ENCODE data around the gene POLDIP3. TPM values are rescaled to one million over a fixed set of nuclear protein-coding genes. Genes with fewer than 3 reads are reported as not detected.
"Not testable (repeated sequence)": the region's sequence is repeated elsewhere in the genome, so short reads cannot be mapped to it uniquely, and the experiment has no call there.

POLDIP3 gene
- total and polyA plus RNA-seq, 2 of the 4 experiments (the other 2 are of a cell fraction): 33.9 to 43.6 TPM

GRCh38 chr22:42536166-42536565 lies 78.5 kb downstream of the POLDIP3 start:
- H2AFZ ChIP-seq (replicated peaks; ENCODE audit: low read length, poor library complexity): no peak overlapping the region
- H3K79me1 ChIP-seq (ENCODE audit: low read depth in 1 of 2, low read length in 2 of 2): no peaks in the 10 kb centered on the region

GRCh38 chr22:42535082-42535731 lies 79.5 kb downstream of the POLDIP3 start:
- DNase-seq; H3K9me3 ChIP-seq (ENCODE audit: control insufficient read depth, insufficient read depth, low read length); H3K27me3 ChIP-seq (ENCODE audit: control insufficient read depth, insufficient read depth, low read length); H3K9ac ChIP-seq (ENCODE audit: low read depth, low read length); H3K18ac ChIP-seq (ENCODE audit: low read depth, low read length); H3K4me2 ChIP-seq (ENCODE audit: low read depth, low read length); H3K36me3 ChIP-seq (ENCODE audit: control insufficient read depth, insufficient read depth, low read length); H3K4ac ChIP-seq (ENCODE audit: low read depth, low read length); CTCF ChIA-PET; H2BK120ac ChIP-seq (ENCODE audit: low read depth, low read length); H3K79me1 ChIP-seq (ENCODE audit: low read depth in 1 of 2, low read length in 2 of 2); H3K9me1 ChIP-seq (ENCODE audit: insufficient read depth, low read length); H3K56ac ChIP-seq (ENCODE audit: extremely low read depth, insufficient read depth, low read length); H3K27ac ChIP-seq (ENCODE audit: insufficient read depth, low read length); POLR2A ChIA-PET (ENCODE audit: unreplicated experiment); H3K23ac ChIP-seq (ENCODE audit: low read depth, low read length); intact Hi-C loops (cut with micrococcal nuclease); H4K8ac ChIP-seq (ENCODE audit: low read depth in 2 of 2, low read length in 2 of 2); H3K4me1 ChIP-seq (ENCODE audit: control insufficient read depth, insufficient read depth, low read length); H2AK9ac ChIP-seq (replicated peaks; ENCODE audit: low read depth, low read length, poor library complexity); H2BK20ac ChIP-seq (ENCODE audit: low read depth, low read length); H4K20me1 ChIP-seq (ENCODE audit: insufficient read depth, low read length); BruUV-seq (replicated peaks); H2AFZ ChIP-seq (replicated peaks; ENCODE audit: low read length, poor library complexity); H2BK15ac ChIP-seq (ENCODE audit: low read depth, low read length); H4K91ac ChIP-seq (ENCODE audit: insufficient read depth, low read depth, low read length); ATAC-seq (ENCODE audit: low read depth); H2BK5ac ChIP-seq (ENCODE audit: low read depth, low read length, poor library complexity, severe bottlenecking); H3K14ac ChIP-seq (replicated peaks; ENCODE audit: low read depth, low read length); in situ Hi-C loops (cut with MboI; ENCODE audit: low sequenced_read_pairs); H2AK5ac ChIP-seq (ENCODE audit: low read depth, low read length); dilution Hi-C loops (cut with HindIII; ENCODE audit: low sequenced_read_pairs, unreplicated experiment); H4K5ac ChIP-seq (ENCODE audit: low read depth, low read length); H3K4me3 ChIP-seq (ENCODE audit: insufficient read depth, low read depth, low read length): not testable (repeated sequence)
- WGBS, 2 experiments (ENCODE audit: extremely low coverage in 2 of 2, insufficient read length in 1 of 2): no CpG with 5 or more reads among the region's 14 CpGs

More at GRCh38 chr22:42536166-42536565, 78.5 kb downstream of the POLDIP3 start:
- Histone ChIP-seq H2AK5ac (ENCODE audit: low read depth, low read length) (no peak overlapping the region; the same call in 1 of the 2 replicates), H2AK9ac (replicated peaks; ENCODE audit: low read depth, low read length, poor library complexity) (no peak overlapping the region), H3K9me3 (ENCODE audit: control insufficient read depth, insufficient read depth, low read length) (no peaks in the 10 kb centered on the region), H3K4ac (ENCODE audit: low read depth, low read length) (no peak overlapping the region), H2BK15ac (ENCODE audit: low read depth, low read length) (no peak overlapping the region), H3K23ac (ENCODE audit: low read depth, low read length) (no peak overlapping the region), H3K4me1 (ENCODE audit: control insufficient read depth, insufficient read depth, low read length) (no peaks in the 10 kb centered on the region), H3K18ac (ENCODE audit: low read depth, low read length) (no peak overlapping the region), H3K36me3 (ENCODE audit: control insufficient read depth, insufficient read depth, low read length) (no peaks in the 10 kb centered on the region), H3K27ac (ENCODE audit: insufficient read depth, low read length) (no peak overlapping the region), H3K56ac (ENCODE audit: extremely low read depth, insufficient read depth, low read length) (no peak overlapping the region), H3K4me2 (ENCODE audit: low read depth, low read length) (no peak overlapping the region), H2BK20ac (ENCODE audit: low read depth, low read length) (no peak overlapping the region), H3K9ac (ENCODE audit: low read depth, low read length) (no peak overlapping the region), H4K5ac (ENCODE audit: low read depth, low read length) (no peak overlapping the region), H3K4me3 (ENCODE audit: insufficient read depth, low read depth, low read length) (no peak overlapping the region), H3K9me1 (ENCODE audit: insufficient read depth, low read length) (no peaks in the 10 kb centered on the region), H4K91ac (ENCODE audit: insufficient read depth, low read depth, low read length) (no peak overlapping the region), H4K20me1 (ENCODE audit: insufficient read depth, low read length) (no peaks in the 10 kb centered on the region), H4K8ac (ENCODE audit: low read depth in 2 of 2, low read length in 2 of 2) (no peak overlapping the region), H3K27me3 (ENCODE audit: control insufficient read depth, insufficient read depth, low read length) (0 out of 2 replicates have a peak, but pooled peaks cover 2% of the 10 kb centered on the region), H2BK120ac (ENCODE audit: low read depth, low read length) (no peak overlapping the region), H3K14ac (replicated peaks; ENCODE audit: low read depth, low read length) (no peak overlapping the region), H2BK5ac (ENCODE audit: low read depth, low read length, poor library complexity, severe bottlenecking) (no peak overlapping the region)
- BruUV-seq (replicated peaks): no TSS peak
- in situ Hi-C loops (cut with MboI; ENCODE audit: low sequenced_read_pairs): no loop called here
- intact Hi-C loops (cut with micrococcal nuclease): no loop called here
- no peak for ATAC-seq (ENCODE audit: low read depth)
- TF ChIP-seq RFX5 (IDR thresholded peaks at IDR 0.05; ENCODE audit: low read depth, low read length): no peak
- no peak for TF ChIP-seq FOS (IDR thresholded peaks at IDR 0.05; ENCODE audit: low read depth, low read length)
- no peak for TF ChIP-seq USF2 (IDR thresholded peaks at IDR 0.05; ENCODE audit: low read depth, low read length)
- TF ChIP-seq MAFK (IDR thresholded peaks at IDR 0.05; ENCODE audit: low read depth, low read length): no peak
- no peak for TF ChIP-seq MAZ (IDR thresholded peaks at IDR 0.05; ENCODE audit: borderline replicate concordance, low read depth, low read length)
- no peak for TF ChIP-seq SMC3 (IDR thresholded peaks at IDR 0.05; ENCODE audit: low read depth, low read length)
- TF ChIP-seq BHLHE40 (IDR thresholded peaks at IDR 0.05; ENCODE audit: low read depth, low read length): no peak
- no peak for TF ChIP-seq CEBPB (IDR thresholded peaks at IDR 0.05; ENCODE audit: low read depth, low read length)
- TF ChIP-seq CHD1 (IDR thresholded peaks at IDR 0.05; ENCODE audit: low read depth, low read length): no peak
- 93% methylated on average over 2 of the region's 7 CpGs; no CpG with 5 or more reads in 1 of the 2 experiments for WGBS, 2 experiments (ENCODE audit: extremely low coverage in 2 of 2, insufficient read length in 1 of 2)
- POLR2A ChIA-PET (ENCODE audit: unreplicated experiment): no interaction called here
- dilution Hi-C loops (cut with HindIII; ENCODE audit: low sequenced_read_pairs, unreplicated experiment): no loop called here
- CTCF ChIA-PET: no interaction called here
- no peak for DNase-seq
